T-cell (primary cell): ENCODE data around the gene SSRP1. TPM values are rescaled to one million over a fixed set of nuclear protein-coding genes. Genes with fewer than 3 reads are reported as not detected.

Experiments
- ATAC-seq, 4 experiments: fragments of 200-7000 bp in 3 of 4; fragments of 150-1000 bp in 1 of 4; cut with Tn5 transposase; replicated peaks in 1 of 4; 1 replicate in 3 of 4; 2 replicates in 1 of 4; pipeline ENCODE4 v1.10.0; 2021; ENCODE audit warnings: moderate library complexity in 3 of 4, mild to moderate bottlenecking in 2 of 4, moderate number of reproducible peaks in 1 of 4
- CTCF ChIA-PET, 2 donors: fragments of 300-600 bp; sonication (Branson Sonifier 250); formaldehyde crosslinking; loops; one replicate each; lab custom pipeline; 2022; ENCODE audit warnings: antibody characterized with exemption in 2 of 2; lab: Charles Lee
- POLR2A ChIA-PET, 2 donors: fragments of 300-600 bp; sonication (Branson Sonifier 250); formaldehyde crosslinking; loops; one replicate each; lab custom pipeline; 2022; ENCODE audit warnings: antibody characterized with exemption in 2 of 2; lab: Charles Lee
- DNase-seq, 35 experiments: peaks; one replicate each; pipeline versions ENCODE4 v3.0.0 to v3.0.0-alpha.2; 2013 to 2023
- H3K27ac ChIP-seq: one replicate; pipeline ENCODE4 v1.5.1; 2013; ENCODE audit warnings: low read length
- H3K27me3 ChIP-seq, 2 experiments: replicated peaks in 1 of 2; 1 replicate in 1 of 2; 2 replicates in 1 of 2; pipeline versions ENCODE4 v1.6.1 to v1.7.0; 2013; ENCODE audit warnings: low read length in 1 of 2, mixed read lengths in 1 of 2; ENCODE audit not compliant: control insufficient read depth in 2 of 2, insufficient read depth in 2 of 2; ENCODE audit errors: extremely low read depth in 1 of 2
- H3K36me3 ChIP-seq, 2 donors: 1 replicate in 1 of 2; 2 replicates in 1 of 2; pipeline versions ENCODE4 v1.6.1 to v1.7.0; 2013; ENCODE audit warnings: low read length in 1 of 2; ENCODE audit not compliant: control insufficient read depth in 2 of 2, insufficient read depth in 1 of 2; ENCODE audit errors: extremely low read depth in 1 of 2
- H3K4me1 ChIP-seq, 2 experiments: 1 replicate in 1 of 2; 2 replicates in 1 of 2; pipeline versions ENCODE4 v1.6.1 to v1.7.0; 2013; ENCODE audit warnings: low read length in 2 of 2, mixed read lengths in 1 of 2; ENCODE audit not compliant: insufficient read depth in 2 of 2, control insufficient read depth in 1 of 2; ENCODE audit errors: extremely low read depth in 1 of 2
- H3K4me3 ChIP-seq, 2 donors: 1 replicate in 1 of 2; 2 replicates in 1 of 2; pipeline versions ENCODE4 v1.5.1 to v1.7.0; 2013; ENCODE audit warnings: mild to moderate bottlenecking in 2 of 2, low read length in 1 of 2, moderate library complexity in 1 of 2; ENCODE audit not compliant: control insufficient read depth in 1 of 2; ENCODE audit errors: extremely low read depth in 1 of 2
- H3K9me3 ChIP-seq: 2 replicates; pipeline ENCODE4 v1.7.0; 2013
- H3K27ac Mint-ChIP-seq, 2 donors: one replicate each; pipeline ENCODE4 v1.8.0; 2020 to 2021; ENCODE audit warnings: mild to moderate bottlenecking in 2 of 2, mixed read lengths in 2 of 2
- H3K27me3 Mint-ChIP-seq, 2 donors: one replicate each; pipeline ENCODE4 v1.8.0; 2021 to 2022; ENCODE audit warnings: mixed read lengths in 2 of 2
- H3K36me3 Mint-ChIP-seq: one replicate; pipeline ENCODE4 v1.8.0; 2021; ENCODE audit warnings: mixed read lengths
- H3K4me1 Mint-ChIP-seq, 3 donors: one replicate each; pipeline ENCODE4 v1.8.0; 2020 to 2022; ENCODE audit warnings: mixed read lengths in 3 of 3, mild to moderate bottlenecking in 1 of 3
- H3K4me3 Mint-ChIP-seq, 3 donors: one replicate each; pipeline ENCODE4 v1.8.0; 2020 to 2022; ENCODE audit warnings: mild to moderate bottlenecking in 3 of 3, mixed read lengths in 3 of 3, moderate library complexity in 3 of 3
- H3K9me3 Mint-ChIP-seq, 3 donors: one replicate each; pipeline ENCODE4 v1.8.0; 2020 to 2022; ENCODE audit warnings: mixed read lengths in 3 of 3
- WGBS: methylation state at CpG from one replicate; pipeline ENCODE4 v1.1.5; 2013; ENCODE audit warnings: missing lambda C conversion rate; ENCODE audit not compliant: insufficient coverage; 5-methylcytosine and 5-hydroxymethylcytosine counted together
- total RNA-seq, 35 experiments: library from RNA in 6 of 35; stranded (reverse) in 6 of 35; fragments of 120-200 nt in 1 of 35; gene quantifications; one replicate each; pipeline versions ENCODE4 v1.2.1 to v1.2.4 and lab custom pipeline; 2013 to 2026

Gene SSRP1
- total RNA-seq, 5 donors from 2014 or later (not counting 1 experiment from before 2014, with no cell fraction given): 50.2 to 78.1 (median 75.7) TPM

DNA sequence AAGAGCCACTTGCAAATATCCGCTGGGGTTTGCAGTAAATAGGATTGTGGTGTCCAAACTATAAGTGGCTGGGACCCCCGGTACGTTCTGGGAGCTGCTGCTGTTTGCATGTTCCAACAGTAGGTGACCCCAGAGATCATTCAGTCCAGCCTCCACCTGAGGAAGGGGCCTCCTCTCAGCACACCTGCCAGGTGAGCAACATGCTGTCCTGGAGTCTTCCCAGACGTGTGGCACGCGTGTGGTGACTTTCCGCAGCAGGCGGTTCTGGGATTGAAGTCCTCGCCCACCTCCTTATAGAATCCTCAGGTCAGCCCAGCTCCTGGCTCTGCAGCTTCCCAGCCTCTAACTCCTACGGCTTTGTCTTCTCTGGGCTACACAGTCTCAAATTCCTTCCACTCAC, 9.1 kb upstream of the SSRP1 start:
- POLR2A ChIA-PET: interaction anchor here in 1 of 2 donors (1.2 kb wide), 1 partner anchor 297 kb away, joined by 3 read pairs; no protein-coding TSS in a partner anchor
- 93% methylated on average over 9 of the region's 10 CpGs for WGBS
- DNase-seq (no peak), ATAC-seq (no peak)
- Histone ChIP-seq H3K27ac (no peak overlapping the region), H3K4me3 (no peak overlapping the region), H3K9me3 (no peaks in the 10 kb centered on the region), H3K4me1 (peaks cover 0 to 8% of the 10 kb centered on the region in 2 experiments), H3K36me3 (no peaks in the 10 kb centered on the region), H3K27me3 (peaks cover 0 to 11% of the 10 kb centered on the region in 2 experiments)
- peaks cover 0 to 3% (median 3%) of the 10 kb centered on the region in 3 donors for H3K4me1 Mint-ChIP-seq
- H3K36me3 Mint-ChIP-seq: no peaks in the 10 kb centered on the region
- CTCF ChIA-PET: interaction anchor here (0.7 to 1.7 kb wide), 5 partner anchors 139 to 398 kb away, joined by 3 to 11 read pairs (median 4); no protein-coding TSS in a partner anchor
- H3K9me3 Mint-ChIP-seq: no peaks in the 10 kb centered on the region
- no peak overlapping the region for H3K4me3 Mint-ChIP-seq
- no peak overlapping the region for H3K27ac Mint-ChIP-seq
- no peaks in the 10 kb centered on the region for H3K27me3 Mint-ChIP-seq

DNA sequence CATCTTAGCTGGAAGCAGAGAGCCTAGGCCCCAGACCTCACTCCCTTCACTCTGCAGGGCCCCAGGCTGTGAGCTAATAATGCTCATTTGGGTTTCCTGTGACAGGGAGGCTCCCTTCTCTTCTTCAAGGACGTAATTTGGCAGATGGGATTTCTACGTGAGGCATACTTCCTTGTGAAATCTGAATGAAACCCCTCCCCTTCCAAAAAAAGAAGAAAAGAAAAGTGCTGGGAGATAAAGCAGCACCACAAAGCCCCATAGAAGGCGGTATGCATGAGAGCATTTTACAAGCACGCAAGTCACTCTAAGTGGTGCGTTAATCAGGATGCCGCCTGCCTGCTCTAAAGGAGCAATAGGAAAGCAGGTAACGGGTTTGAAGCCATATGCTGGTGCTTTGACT, 8.1 kb upstream of the SSRP1 start:
- Histone ChIP-seq H3K36me3 (no peaks in the 10 kb centered on the region), H3K4me1 (peaks cover 0 to 6% of the 10 kb centered on the region in 2 experiments), H3K4me3 (no peak overlapping the region), H3K27ac (no peak overlapping the region), H3K9me3 (no peaks in the 10 kb centered on the region), H3K27me3 (peaks cover 0 to 8% of the 10 kb centered on the region in 2 experiments)
- H3K4me1 Mint-ChIP-seq: peaks cover 0 to 2% (median 2%) of the 10 kb centered on the region in 3 donors
- no peak overlapping the region for H3K4me3 Mint-ChIP-seq
- ChIA-PET CTCF (interaction anchor here in 1 of 2 donors (1.1 kb wide), 1 partner anchor 140 kb away, joined by 3 read pairs; no protein-coding TSS in a partner anchor), POLR2A (no interaction called here)
- WGBS: 60% methylated on average over 2 of the region's 7 CpGs
- ATAC-seq (no peak), DNase-seq (no peak)
- no peaks in the 10 kb centered on the region for H3K9me3 Mint-ChIP-seq
- no peak overlapping the region for H3K27ac Mint-ChIP-seq
- H3K27me3 Mint-ChIP-seq: no peaks in the 10 kb centered on the region
- H3K36me3 Mint-ChIP-seq: no peaks in the 10 kb centered on the region

GRCh38 chr11:57342702-57343101, 7.0 kb upstream of the SSRP1 start:
- WGBS: 82% methylated on average over 6 of the region's 11 CpGs
- Histone ChIP-seq H3K27me3 (peaks cover 0 to 8% of the 10 kb centered on the region in 2 experiments), H3K4me3 (no peak overlapping the region), H3K27ac (no peak overlapping the region), H3K4me1 (peaks cover 0 to 6% of the 10 kb centered on the region in 2 experiments), H3K9me3 (no peaks in the 10 kb centered on the region), H3K36me3 (no peaks in the 10 kb centered on the region)
- Mint-ChIP-seq H3K4me1 (peaks cover 0 to 2% (median 2%) of the 10 kb centered on the region in 3 donors), H3K27me3 (no peaks in the 10 kb centered on the region), H3K9me3 (no peaks in the 10 kb centered on the region), H3K27ac (no peak overlapping the region), H3K36me3 (no peaks in the 10 kb centered on the region), H3K4me3 (no peak overlapping the region)
- no peak for ATAC-seq
- DNase-seq: no peak
- ChIA-PET POLR2A (interaction anchor here in 1 of 2 donors (0.6 kb wide), 1 partner anchor 361 kb away, joined by 5 read pairs; no protein-coding TSS in a partner anchor), CTCF (interaction anchor here in 1 of 2 donors (0.6 kb wide), 1 partner anchor 185 kb away, joined by 6 read pairs; no protein-coding TSS in a partner anchor)

- Histone ChIP-seq H3K9me3 (no peaks in the 10 kb centered on the region), H3K4me3 (no peak overlapping the region), H3K4me1 (peaks cover 3 to 9% of the 10 kb centered on the region in 2 experiments), H3K36me3 (no peaks in the 10 kb centered on the region), H3K27ac (no peak overlapping the region), H3K27me3 (peaks cover 0 to 6% of the 10 kb centered on the region in 2 experiments)
- CTCF ChIA-PET: interaction anchor here in 1 of 2 donors (0.6 kb wide), 1 partner anchor 1817 kb away, joined by 5 read pairs; no protein-coding TSS in a partner anchor
- Mint-ChIP-seq H3K4me3 (no peak overlapping the region), H3K9me3 (no peaks in the 10 kb centered on the region), H3K4me1 (peaks cover 2 to 9% (median 7%) of the 10 kb centered on the region in 3 donors), H3K36me3 (no peaks in the 10 kb centered on the region), H3K27ac (no peak overlapping the region), H3K27me3 (no peaks in the 10 kb centered on the region)
- DNase-seq (no peak), ATAC-seq (no peak)
- POLR2A ChIA-PET: no interaction called here
- 65% methylated on average over 2 of the region's 6 CpGs for WGBS
These were observed 5.6 kb upstream of the SSRP1 start for GRCh38 chr11:57341250-57341808.

GRCh38 chr11:57340039-57340615, 4.4 kb upstream of the SSRP1 start:
- Mint-ChIP-seq H3K27ac (no peak overlapping the region), H3K4me1 (peaks cover 11 to 13% (median 11%) of the 10 kb centered on the region in 3 donors), H3K36me3 (no peaks in the 10 kb centered on the region), H3K27me3 (no peaks in the 10 kb centered on the region), H3K4me3 (no peak overlapping the region), H3K9me3 (no peaks in the 10 kb centered on the region)
- Histone ChIP-seq H3K9me3 (no peaks in the 10 kb centered on the region), H3K4me3 (no peak overlapping the region), H3K4me1 (peaks cover 3 to 9% of the 10 kb centered on the region in 2 experiments), H3K36me3 (no peaks in the 10 kb centered on the region), H3K27me3 (peaks cover 0 to 6% of the 10 kb centered on the region in 2 experiments), H3K27ac (no peak overlapping the region)
- CTCF ChIA-PET: interaction anchor here in 1 of 2 donors (0.6 to 0.8 kb wide), 2 partner anchors 15 to 383 kb away, joined by 3 to 5 read pairs; no protein-coding TSS in a partner anchor
- POLR2A ChIA-PET: interaction anchor here in 1 of 2 donors (0.6 kb wide), 1 partner anchor 119 kb away, joined by 3 read pairs; no protein-coding TSS in a partner anchor
- WGBS: 48% methylated on average over 9 of the region's 12 CpGs
- DNase-seq: no peak
- ATAC-seq: no peak

DNA sequence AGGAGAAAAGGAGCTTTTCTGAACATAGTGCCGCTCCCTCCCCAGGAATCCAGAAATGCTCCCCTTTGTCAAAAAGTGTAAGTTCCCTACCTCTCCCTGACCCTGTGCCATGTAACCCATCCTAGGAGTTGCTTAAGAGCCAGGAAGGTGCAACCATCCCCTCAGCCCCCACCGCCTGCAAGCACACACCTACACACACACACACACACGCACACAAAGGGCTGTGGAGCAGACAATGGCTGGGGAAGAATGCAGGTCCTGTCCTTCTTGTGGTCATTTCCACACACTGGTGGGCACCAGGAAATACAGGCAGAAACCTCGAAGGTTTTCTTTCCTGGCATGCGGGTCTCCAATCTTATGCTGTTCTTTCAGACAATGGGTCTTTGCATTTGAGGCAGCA, 3.6 kb upstream of the SSRP1 start:
- CTCF ChIA-PET: interaction anchor here in 1 of 2 donors (0.6 kb wide), 1 partner anchor 384 kb away, joined by 5 read pairs; no protein-coding TSS in a partner anchor
- ATAC-seq: no peak
- peaks cover 0 to 6% of the 10 kb centered on the region in 2 experiments for H3K27me3 ChIP-seq
- Mint-ChIP-seq H3K4me1 (peaks cover 19 to 20% (median 19%) of the 10 kb centered on the region in 3 donors), H3K36me3 (peaks cover 2% of the 10 kb centered on the region), H3K9me3 (no peaks in the 10 kb centered on the region), H3K27me3 (no peaks in the 10 kb centered on the region), H3K4me3 (no peak overlapping the region), H3K27ac (no peak overlapping the region)
- peaks cover 9 to 16% of the 10 kb centered on the region in 2 experiments for H3K4me1 ChIP-seq
- no peak overlapping the region for H3K27ac ChIP-seq
- no peaks in the 10 kb centered on the region for H3K36me3 ChIP-seq
- POLR2A ChIA-PET: no interaction called here
- H3K9me3 ChIP-seq: no peaks in the 10 kb centered on the region
- no peak overlapping the region for H3K4me3 ChIP-seq
- no peak for DNase-seq
- 80% methylated on average over 4 of the region's 5 CpGs for WGBS
